HepG2 (cell line): ENCODE results near the gene C2orf92. TPM values are rescaled to one million over a fixed set of nuclear protein-coding genes. Genes with fewer than 3 reads are reported as not detected.

Source experiments
- EEA1 ChIP-seq: sonication (generic); formaldehyde crosslinking; IDR thresholded peaks from 2 replicates; pipeline ENCODE4 v1.5.1; 2020; ENCODE audit warnings: mild to moderate bottlenecking, missing genetic modification reagents, borderline replicate concordance
- FIP1L1 ChIP-seq: fragments of 200-400 bp; formaldehyde crosslinking; IDR thresholded peaks from 2 replicates; pipeline ENCODE4 v1.6.1; 2018; ENCODE audit warnings: low read depth, mild to moderate bottlenecking, low read length, moderate library complexity, borderline replicate concordance; ENCODE audit not compliant: insufficient read depth
- HNRNPH1 ChIP-seq: fragments of 200-400 bp; formaldehyde crosslinking; optimal IDR thresholded peaks from 2 replicates; pipeline ENCODE3; 2017; ENCODE audit warnings: mild to moderate bottlenecking, low read depth, low read length
- MBD4 ChIP-seq: IDR thresholded peaks from 2 replicates; pipeline ENCODE4 v1.6.1; 2012; ENCODE audit warnings: low read length, inconsistent platforms, borderline replicate concordance
- NR2F6 ChIP-seq, 2 experiments: IDR thresholded peaks; 2 replicates each; pipeline ENCODE4 v1.6.1; 2016; ENCODE audit warnings: antibody characterized with exemption in 1 of 2, mild to moderate bottlenecking in 1 of 2
- PAX8 ChIP-seq: sonication (generic); formaldehyde crosslinking; IDR thresholded peaks from 2 replicates; pipeline ENCODE4 v1.8.0; 2022; ENCODE audit warnings: mild to moderate bottlenecking, missing genetic modification reagents, borderline replicate concordance
- PRMT3 ChIP-seq: sonication (generic); formaldehyde crosslinking; IDR thresholded peaks from 2 replicates; pipeline ENCODE4 v1.8.1; 2022; ENCODE audit warnings: low read depth, mild to moderate bottlenecking, moderate library complexity, missing genetic modification reagents, borderline replicate concordance
- RBFOX2 ChIP-seq: fragments of 200-400 bp; formaldehyde crosslinking; IDR thresholded peaks from 2 replicates; pipeline ENCODE4 v1.6.1; 2017; ENCODE audit warnings: low read depth, mild to moderate bottlenecking, low read length
- RXRB ChIP-seq: IDR thresholded peaks from 2 replicates; pipeline ENCODE4 v1.6.1; 2016; ENCODE audit warnings: borderline replicate concordance, missing genetic modification reagents, missing compliant biosample characterization
- SPEN ChIP-seq: sonication (generic); formaldehyde crosslinking; IDR thresholded peaks from 2 replicates; pipeline ENCODE4 v1.5.1; 2020; ENCODE audit warnings: low read depth, mild to moderate bottlenecking, missing genetic modification reagents
- TCF12 ChIP-seq, 2 experiments: fragments of 450-650 bp in 1 of 2; sonication (generic) in 1 of 2; formaldehyde crosslinking in 1 of 2; IDR thresholded peaks; 2 replicates each; pipeline versions ENCODE4 v1.6.1 to v1.8.0; 2017 to 2022; ENCODE audit warnings: antibody characterized with exemption in 1 of 2, mild to moderate bottlenecking in 1 of 2, missing genetic modification reagents in 1 of 2, moderate library complexity in 1 of 2
- TFDP1 ChIP-seq: IDR thresholded peaks from 2 replicates; pipeline ENCODE4 v1.6.1; 2016; ENCODE audit warnings: missing compliant biosample characterization, missing genetic modification reagents, borderline replicate concordance
- TFE3 ChIP-seq: IDR thresholded peaks from 2 replicates; pipeline ENCODE4 v1.6.1; 2016
- YEATS2 ChIP-seq: sonication (generic); formaldehyde crosslinking; IDR thresholded peaks from 2 replicates; pipeline ENCODE4 v1.4.0; 2020; ENCODE audit warnings: missing genetic modification reagents, borderline replicate concordance
- ZBTB20 ChIP-seq: sonication (generic); formaldehyde crosslinking; IDR thresholded peaks from 2 replicates; pipeline ENCODE4 v1.8.1; 2023; ENCODE audit warnings: missing genetic modification reagents, low read depth, mild to moderate bottlenecking, borderline replicate concordance
- ZFX ChIP-seq: sonication (generic); formaldehyde crosslinking; IDR thresholded peaks from 2 replicates; pipeline ENCODE4 v1.4.0; 2020; ENCODE audit warnings: mild to moderate bottlenecking, low read depth, missing genetic modification reagents, moderate library complexity
- ZKSCAN5 ChIP-seq: sonication (generic); formaldehyde crosslinking; IDR thresholded peaks from 2 replicates; pipeline ENCODE4 v1.5.1; 2020; ENCODE audit warnings: mild to moderate bottlenecking, missing genetic modification reagents
- ZNF3 ChIP-seq: IDR thresholded peaks from 2 replicates; pipeline ENCODE4 v1.7.0; 2017; ENCODE audit warnings: inconsistent platforms
- ZNF484 ChIP-seq: sonication (generic); formaldehyde crosslinking; IDR thresholded peaks from 2 replicates; pipeline ENCODE4 v1.5.1; 2020; ENCODE audit warnings: mild to moderate bottlenecking, low read depth, missing genetic modification reagents, borderline replicate concordance
- polyA plus RNA-seq, 8 experiments: library from polyadenylated mRNA; depleted of rRNA in 3 of 8; stranded (reverse) in 7 of 8; unstranded in 1 of 8; fragments of >200 nt; fragmentation: Illumina TruSeq in 4 of 8; extraction: Trizol in 4 of 8; gene quantifications; 2 replicates each; pipeline versions ENCODE4 v1.2.1 to v1.2.3, GENCODE V29; 2011 to 2016; ENCODE audit warnings: low read depth in 4 of 8, missing spikeins in 1 of 8, mixed read lengths in 1 of 8; ENCODE audit not compliant: insufficient read depth in 1 of 8
- total RNA-seq, 5 experiments: library from RNA; depleted of rRNA; stranded (reverse); fragments of >200 nt; fragmentation: Illumina TruSeq; extraction: Trizol; gene quantifications; 2 replicates each; pipeline ENCODE4 v1.2.3, GENCODE V29; 2016; ENCODE audit warnings: low read depth in 1 of 5
- TF ChIP-seq, protein P1 (sequence below): sonication (generic); formaldehyde crosslinking; IDR thresholded peaks from 2 replicates; pipeline ENCODE4 v1.9.0; 2021; ENCODE audit warnings: missing genetic modification reagents, borderline replicate concordance
- TF ChIP-seq, protein P2 (sequence below): sonication (generic); formaldehyde crosslinking; IDR thresholded peaks from 2 replicates; pipeline ENCODE4 v1.8.0; 2022; ENCODE audit warnings: mild to moderate bottlenecking, missing genetic modification reagents

The C2orf92 gene
- total and polyA plus RNA-seq, 2 of the 13 experiments (the other 11 are each of a cell fraction or from before 2014, with no cell fraction given): 4.9 to 5.0 TPM

DNA sequence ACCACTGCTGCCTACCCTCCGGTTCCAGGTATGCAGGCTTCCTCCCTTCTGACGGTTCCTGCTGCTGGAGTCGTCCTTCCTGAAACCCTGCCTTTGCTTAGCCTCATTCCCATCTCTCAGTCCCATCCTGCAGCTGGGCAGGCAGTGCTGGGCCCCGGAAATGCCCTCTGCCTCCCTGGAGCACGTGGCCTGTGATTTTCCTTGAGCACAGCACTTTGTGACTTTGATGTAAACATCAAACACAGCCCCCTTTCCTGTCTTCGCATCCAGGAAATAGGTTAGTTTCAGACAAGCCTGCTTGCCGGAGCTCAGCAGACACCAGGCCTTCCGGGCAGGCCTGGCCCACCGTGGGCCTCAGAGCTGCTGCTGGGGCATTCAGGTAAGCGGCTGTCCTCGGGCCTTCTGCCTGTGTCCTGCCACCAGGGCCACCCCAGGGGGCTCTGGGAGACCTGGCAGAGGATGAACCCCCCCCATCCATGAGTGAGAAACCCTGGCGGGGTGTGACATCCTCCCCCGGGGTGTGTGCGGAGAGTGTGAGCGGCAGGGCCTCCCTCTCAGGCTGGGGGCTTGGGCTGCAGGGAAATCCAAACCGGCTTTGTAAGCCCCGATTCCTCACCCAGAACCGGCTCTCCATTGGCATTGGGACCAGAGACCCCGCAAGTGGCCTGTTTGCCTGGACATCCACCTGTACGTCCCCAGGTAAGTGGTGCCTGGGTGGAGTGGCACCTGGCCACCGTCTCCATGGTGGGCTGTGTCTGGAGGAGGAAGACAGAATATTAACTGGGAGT, 44.0 kb downstream of the C2orf92 start, which contains the start of gene ZAP70 (continued):
- TF ChIP-seq TFE3 (CRISPR knock-in tag) (peak; percentile 72), FIP1L1 (no peak), SPEN (CRISPR knock-in tag) (no peak; the same call in 1 of the 2 replicates), HNRNPH1 (no peak), ZBTB20 (CRISPR knock-in tag) (peak; percentile 58; the same call in 1 of the 2 replicates), YEATS2 (CRISPR knock-in tag) (0 out of 2 replicates have a peak, but pooled peaks have one; percentile 31), PRMT3 (CRISPR knock-in tag) (no peak; the same call in 1 of the 2 replicates), ZNF484 (CRISPR knock-in tag) (no peak), RXRB (CRISPR knock-in tag) (peak; percentile 54; the same call in 1 of the 2 replicates), ZNF3 (0 out of 2 replicates have a peak, but pooled peaks have one; percentile 37), TFDP1 (CRISPR knock-in tag) (peak; percentile 74; the same call in 1 of the 2 replicates), NR2F6 (IDR thresholded peaks at IDR 0.05) (no peak), NR2F6 (CRISPR knock-in tag; IDR thresholded peaks at IDR 0.05) (0 out of 2 replicates have a peak, but pooled peaks have one; percentile 4), ZFX (CRISPR knock-in tag) (peak; percentile 89), EEA1 (no peak), TCF12 (IDR thresholded peaks at IDR 0.05) (no peak), TCF12 (CRISPR knock-in tag; IDR thresholded peaks at IDR 0.05) (no peak), PAX8 (CRISPR knock-in tag) (no peak; the same call in 1 of the 2 replicates), ZKSCAN5 (CRISPR knock-in tag) (no peak), RBFOX2 (no peak), MBD4 (no peak)
- TF ChIP-seq, protein P1, sequence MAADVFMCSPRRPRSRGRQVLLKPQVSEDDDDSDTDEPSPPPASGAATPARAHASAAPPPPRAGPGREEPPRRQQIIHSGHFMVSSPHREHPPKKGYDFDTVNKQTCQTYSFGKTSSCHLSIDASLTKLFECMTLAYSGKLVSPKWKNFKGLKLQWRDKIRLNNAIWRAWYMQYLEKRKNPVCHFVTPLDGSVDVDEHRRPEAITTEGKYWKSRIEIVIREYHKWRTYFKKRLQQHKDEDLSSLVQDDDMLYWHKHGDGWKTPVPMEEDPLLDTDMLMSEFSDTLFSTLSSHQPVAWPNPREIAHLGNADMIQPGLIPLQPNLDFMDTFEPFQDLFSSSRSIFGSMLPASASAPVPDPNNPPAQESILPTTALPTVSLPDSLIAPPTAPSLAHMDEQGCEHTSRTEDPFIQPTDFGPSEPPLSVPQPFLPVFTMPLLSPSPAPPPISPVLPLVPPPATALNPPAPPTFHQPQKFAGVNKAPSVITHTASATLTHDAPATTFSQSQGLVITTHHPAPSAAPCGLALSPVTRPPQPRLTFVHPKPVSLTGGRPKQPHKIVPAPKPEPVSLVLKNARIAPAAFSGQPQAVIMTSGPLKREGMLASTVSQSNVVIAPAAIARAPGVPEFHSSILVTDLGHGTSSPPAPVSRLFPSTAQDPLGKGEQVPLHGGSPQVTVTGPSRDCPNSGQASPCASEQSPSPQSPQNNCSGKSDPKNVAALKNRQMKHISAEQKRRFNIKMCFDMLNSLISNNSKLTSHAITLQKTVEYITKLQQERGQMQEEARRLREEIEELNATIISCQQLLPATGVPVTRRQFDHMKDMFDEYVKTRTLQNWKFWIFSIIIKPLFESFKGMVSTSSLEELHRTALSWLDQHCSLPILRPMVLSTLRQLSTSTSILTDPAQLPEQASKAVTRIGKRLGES (CRISPR knock-in tag): no peak
- TF ChIP-seq, protein P2, sequence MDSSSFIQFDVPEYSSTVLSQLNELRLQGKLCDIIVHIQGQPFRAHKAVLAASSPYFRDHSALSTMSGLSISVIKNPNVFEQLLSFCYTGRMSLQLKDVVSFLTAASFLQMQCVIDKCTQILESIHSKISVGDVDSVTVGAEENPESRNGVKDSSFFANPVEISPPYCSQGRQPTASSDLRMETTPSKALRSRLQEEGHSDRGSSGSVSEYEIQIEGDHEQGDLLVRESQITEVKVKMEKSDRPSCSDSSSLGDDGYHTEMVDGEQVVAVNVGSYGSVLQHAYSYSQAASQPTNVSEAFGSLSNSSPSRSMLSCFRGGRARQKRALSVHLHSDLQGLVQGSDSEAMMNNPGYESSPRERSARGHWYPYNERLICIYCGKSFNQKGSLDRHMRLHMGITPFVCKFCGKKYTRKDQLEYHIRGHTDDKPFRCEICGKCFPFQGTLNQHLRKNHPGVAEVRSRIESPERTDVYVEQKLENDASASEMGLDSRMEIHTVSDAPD: no peak
